ENCODE results near the gene TAF4. TPM values are rescaled to one million over a fixed set of nuclear protein-coding genes. Genes with fewer than 3 reads are reported as not detected.

TAF4 gene
- total RNA-seq, 4 donors from 2014 or later = 21.1 to 40.6 (median 22.1) TPM

DNA sequence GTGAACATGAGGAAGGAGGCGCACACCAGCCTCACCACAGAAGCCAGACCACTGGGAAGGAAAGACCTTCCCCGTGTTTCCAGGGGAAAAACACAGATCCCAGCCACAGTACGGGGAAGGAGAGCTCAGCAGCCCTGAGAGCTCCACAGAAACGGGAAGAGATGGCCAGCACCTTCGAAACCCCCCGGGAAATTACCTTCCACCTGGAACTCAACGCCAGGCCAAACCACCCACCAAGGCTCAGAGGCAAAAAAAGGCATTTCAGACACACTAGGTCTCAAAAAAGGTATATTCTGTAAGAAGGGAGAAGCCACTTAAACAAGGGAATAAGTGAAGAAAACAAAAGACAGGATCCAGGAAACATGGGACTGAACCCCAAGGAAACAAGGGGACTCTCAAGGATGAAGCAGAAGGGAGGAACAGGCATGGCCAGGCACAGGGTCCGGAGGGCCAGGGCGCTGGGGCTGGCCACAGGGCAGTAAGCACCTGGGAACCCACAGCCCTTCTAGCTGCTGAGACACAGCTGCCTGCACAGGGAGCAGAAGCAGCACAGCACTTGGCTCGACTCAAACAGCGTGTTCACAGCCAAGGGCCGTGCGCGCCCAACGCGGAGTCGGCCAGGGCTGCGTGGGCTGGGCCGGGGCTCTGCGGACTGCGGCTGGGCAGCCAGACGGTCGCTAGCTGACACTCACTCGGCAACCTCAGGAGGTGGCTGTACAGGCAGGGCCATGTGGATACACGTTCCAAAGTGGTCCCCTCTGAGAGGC is 44.6 kb downstream of the TAF4 start:
- TF ChIP-seq, protein P1, sequence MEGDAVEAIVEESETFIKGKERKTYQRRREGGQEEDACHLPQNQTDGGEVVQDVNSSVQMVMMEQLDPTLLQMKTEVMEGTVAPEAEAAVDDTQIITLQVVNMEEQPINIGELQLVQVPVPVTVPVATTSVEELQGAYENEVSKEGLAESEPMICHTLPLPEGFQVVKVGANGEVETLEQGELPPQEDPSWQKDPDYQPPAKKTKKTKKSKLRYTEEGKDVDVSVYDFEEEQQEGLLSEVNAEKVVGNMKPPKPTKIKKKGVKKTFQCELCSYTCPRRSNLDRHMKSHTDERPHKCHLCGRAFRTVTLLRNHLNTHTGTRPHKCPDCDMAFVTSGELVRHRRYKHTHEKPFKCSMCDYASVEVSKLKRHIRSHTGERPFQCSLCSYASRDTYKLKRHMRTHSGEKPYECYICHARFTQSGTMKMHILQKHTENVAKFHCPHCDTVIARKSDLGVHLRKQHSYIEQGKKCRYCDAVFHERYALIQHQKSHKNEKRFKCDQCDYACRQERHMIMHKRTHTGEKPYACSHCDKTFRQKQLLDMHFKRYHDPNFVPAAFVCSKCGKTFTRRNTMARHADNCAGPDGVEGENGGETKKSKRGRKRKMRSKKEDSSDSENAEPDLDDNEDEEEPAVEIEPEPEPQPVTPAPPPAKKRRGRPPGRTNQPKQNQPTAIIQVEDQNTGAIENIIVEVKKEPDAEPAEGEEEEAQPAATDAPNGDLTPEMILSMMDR (IDR thresholded peaks at IDR 0.05) = no peak
- no peak for TF ChIP-seq POLR2A (IDR thresholded peaks at IDR 0.05)
- 40 to 67% methylated on average over 22 to 24 of the region's 25 CpGs for WGBS, 2 donors
- intact Hi-C loops (cut with DNase I; ENCODE audit: low total_unique reads) = no loop called here
- no peak overlapping the region for H3K4me3 ChIP-seq (ENCODE audit: low read depth, poor library complexity, severe bottlenecking)
- DNase-seq (ENCODE audit: low spot score in 2 of 2) = no peak

DNA sequence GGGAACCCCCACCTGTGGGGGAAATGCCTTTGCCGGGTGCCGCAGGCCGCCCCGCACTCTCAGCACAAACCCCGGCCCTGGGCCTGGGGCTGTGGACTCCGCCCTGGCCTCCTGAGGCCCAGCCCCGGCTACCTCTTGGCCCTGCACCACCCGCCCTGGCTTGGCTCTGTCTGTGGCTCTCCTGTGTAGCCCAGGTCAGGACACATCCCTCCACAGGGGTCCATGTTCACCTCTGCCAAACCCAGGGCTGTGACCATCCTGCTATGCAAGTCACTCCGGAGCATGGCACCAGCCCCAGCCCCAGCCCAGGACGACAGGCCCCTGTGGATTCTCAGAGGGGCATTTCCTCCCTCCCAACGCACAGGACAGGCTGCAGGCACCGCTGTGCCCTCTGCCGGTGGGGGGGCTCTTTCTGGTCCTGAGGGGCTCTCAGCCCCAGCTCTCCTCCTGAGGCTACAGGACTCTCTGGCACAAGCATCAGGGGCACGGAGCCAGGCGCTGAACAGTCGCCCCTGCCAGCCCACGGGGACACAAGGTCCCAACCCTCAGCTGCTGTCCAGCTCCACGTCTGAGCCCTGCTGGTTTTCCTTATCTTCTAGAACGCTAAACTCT is 45.7 kb downstream of the TAF4 start:
- H3K4me3 ChIP-seq (ENCODE audit: low read depth, poor library complexity, severe bottlenecking) = no peak overlapping the region
- intact Hi-C loops (cut with DNase I; ENCODE audit: low total_unique reads) = no loop called here
- no peak for DNase-seq (ENCODE audit: low spot score in 2 of 2)
- no peak for TF ChIP-seq POLR2A (IDR thresholded peaks at IDR 0.05)
- TF ChIP-seq, protein P1 (IDR thresholded peaks at IDR 0.05) = no peak
- WGBS, 2 donors = 63 to 72% methylated on average over 15 to 19 of the region's 19 CpGs

DNA sequence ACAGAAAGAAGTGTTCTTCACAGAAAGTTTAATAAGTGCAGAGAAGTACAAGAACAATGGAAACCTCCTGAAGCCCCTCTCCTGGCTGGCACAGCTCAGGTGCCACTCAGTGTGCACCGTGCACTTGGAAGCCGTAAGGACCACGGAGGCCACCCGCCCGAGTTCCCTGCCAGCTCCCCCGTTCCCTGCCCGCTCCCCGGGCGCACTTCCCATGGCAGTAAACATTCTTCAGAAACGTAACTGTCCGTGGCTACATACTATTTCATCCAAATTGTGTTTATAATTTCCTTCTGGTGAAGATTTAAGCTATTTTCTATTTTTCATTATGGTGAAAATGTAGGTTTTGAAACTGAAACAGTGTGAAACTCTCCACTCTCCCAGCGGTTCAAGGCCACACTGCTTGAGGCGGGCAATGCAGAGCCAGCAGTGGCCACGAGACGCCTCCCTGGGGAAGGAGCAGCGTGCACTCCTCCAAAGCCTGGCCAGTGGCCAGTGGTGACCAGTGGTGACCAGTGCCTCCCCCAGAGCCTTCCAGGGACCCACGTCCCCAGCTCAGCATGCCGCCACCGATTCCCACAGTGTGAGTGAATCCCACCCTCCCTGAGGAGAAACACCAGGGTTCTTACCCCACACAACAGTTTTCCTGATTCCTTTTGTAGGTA is 46.4 kb downstream of the TAF4 start:
- intact Hi-C loops (cut with DNase I; ENCODE audit: low total_unique reads) = no loop called here
- no peak for TF ChIP-seq POLR2A (IDR thresholded peaks at IDR 0.05)
- TF ChIP-seq, protein P1 (IDR thresholded peaks at IDR 0.05) = no peak
- DNase-seq (ENCODE audit: low spot score in 2 of 2) = no peak
- no peak overlapping the region for H3K4me3 ChIP-seq (ENCODE audit: low read depth, poor library complexity, severe bottlenecking)
- 75 to 81% methylated on average over 19 of the region's 19 CpGs for WGBS, 2 donors

DNA sequence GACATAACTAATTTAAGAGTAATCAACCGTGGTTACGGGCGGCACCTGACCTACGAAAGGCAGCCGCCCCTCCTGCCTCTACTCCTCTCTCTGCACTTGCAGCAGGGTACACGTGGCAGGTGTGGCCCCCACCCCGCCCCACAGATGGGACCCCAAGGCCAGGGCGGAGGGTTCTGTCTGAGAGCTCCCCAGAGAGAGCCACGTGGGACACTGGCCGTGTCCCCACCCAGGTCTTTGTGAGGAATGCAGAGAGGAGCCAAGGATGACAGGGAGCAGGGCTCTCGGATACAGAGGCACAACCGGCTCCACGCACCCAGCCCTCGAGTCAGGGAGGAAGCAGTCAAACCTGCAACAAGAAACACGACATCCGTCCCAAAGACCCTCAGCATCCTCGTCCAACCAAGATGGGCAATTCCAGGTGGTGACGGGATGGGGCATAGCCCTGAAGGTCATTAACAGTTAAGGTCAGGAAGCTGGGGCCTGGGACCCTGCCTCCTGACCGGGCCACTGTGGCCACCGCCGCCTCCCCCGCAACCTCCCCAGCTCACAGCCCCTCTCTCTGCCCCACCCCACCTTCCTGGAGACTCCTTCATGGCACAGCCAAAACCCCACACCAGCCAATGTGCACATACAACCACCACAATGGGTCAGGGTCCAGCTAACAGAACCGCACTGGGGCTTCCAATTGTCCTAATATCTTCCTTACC is 47.1 kb downstream of the TAF4 start:
- H3K4me3 ChIP-seq (ENCODE audit: low read depth, poor library complexity, severe bottlenecking) = no peak overlapping the region
- DNase-seq (ENCODE audit: low spot score in 2 of 2) = no peak
- WGBS, 2 donors = 76 to 82% methylated on average over 23 of the region's 23 CpGs
- no peak for TF ChIP-seq POLR2A (IDR thresholded peaks at IDR 0.05)
- TF ChIP-seq, protein P1 (IDR thresholded peaks at IDR 0.05) = no peak
- intact Hi-C loops (cut with DNase I; ENCODE audit: low total_unique reads) = no loop called here

DNA sequence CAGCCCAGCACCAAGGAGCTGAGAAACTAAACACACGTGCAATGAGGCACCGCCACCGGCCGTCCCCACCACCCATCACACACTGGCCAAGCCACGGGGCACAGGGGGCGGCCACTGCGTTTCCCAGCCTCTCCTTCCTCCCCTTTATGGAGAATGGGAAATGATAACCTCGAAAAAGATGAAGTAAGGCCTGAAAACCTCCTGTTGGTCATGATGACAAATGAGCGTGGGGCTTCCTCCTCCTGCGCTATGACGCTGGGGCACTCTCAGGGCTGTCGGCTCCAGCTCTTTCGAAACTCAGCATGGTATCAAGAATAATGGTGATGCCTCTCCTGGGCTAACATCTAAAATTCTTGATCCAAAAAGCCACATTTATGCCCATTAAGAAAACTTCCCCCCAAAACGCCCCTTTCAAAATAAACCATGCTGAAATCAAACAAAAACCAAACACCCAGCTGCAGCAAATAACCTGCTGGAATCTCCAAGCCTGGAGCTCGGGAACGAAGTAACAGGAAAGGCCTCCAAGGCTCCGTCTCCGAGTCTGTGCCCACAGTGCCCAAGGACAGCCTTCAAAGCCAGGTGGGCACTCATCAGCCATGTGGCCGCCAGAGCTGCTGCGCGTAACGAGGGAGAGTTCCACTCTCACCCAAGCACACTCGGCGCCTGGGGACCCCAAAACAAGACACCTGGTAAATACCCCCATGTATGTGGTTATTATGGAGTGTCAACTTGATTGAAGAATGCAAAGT is 50.0 kb downstream of the TAF4 start:
- WGBS, 2 donors = 83 to 88% methylated on average over 24 of the region's 24 CpGs
- DNase-seq (ENCODE audit: low spot score in 2 of 2) = no peak
- no peak overlapping the region for H3K4me3 ChIP-seq (ENCODE audit: low read depth, poor library complexity, severe bottlenecking)
- no peak for TF ChIP-seq POLR2A (IDR thresholded peaks at IDR 0.05)
- TF ChIP-seq, protein P1 (IDR thresholded peaks at IDR 0.05) = no peak
- intact Hi-C loops (cut with DNase I; ENCODE audit: low total_unique reads) = no loop called here
